K562 (cell line): Measurements from ENCODE around the gene FGF1. TPM values are rescaled to one million over a fixed set of nuclear protein-coding genes. Genes with fewer than 3 reads are reported as not detected.

Source experiments
- ATAC-seq: fragments of 200-7000 bp; cut with Tn5 transposase; 3 replicates; pipeline ENCODE4 v1.9.1; 2020; ENCODE audit warnings: moderate library complexity
- BruUV-seq: library from RNA; stranded (reverse); fragments of 400-500 nt; replicated peaks from 2 replicates; lab custom pipeline; 2021; lab: Mats Ljungman, UMichigan
- CTCF ChIA-PET: fragments of 300-600 bp; formaldehyde crosslinking; extraction: SDS; loops from one replicate; lab custom pipeline; 2021; ENCODE audit warnings: low intra/inter-chr PET ratio; lab: Yijun Ruan, JAX
- POLR2A ChIA-PET: fragments of 300-600, 350-650 bp; sonication (Branson Sonifier 250); formaldehyde crosslinking; extraction: SDS; loops from one replicate; lab custom pipeline; 2021; ENCODE audit warnings: antibody characterized with exemption, inconsistent platforms; lab: Yijun Ruan, JAX
- DNase-seq, 4 experiments: peaks; one replicate each; pipeline versions ENCODE4 v3.0.0 to v3.0.0-alpha.2; 2011 to 2018; ENCODE audit warnings: low spot score in 3 of 4, mixed read lengths in 3 of 4; ENCODE audit errors: extremely low read depth in 1 of 4
- FAIRE-seq: peaks from 2 replicates; lab custom pipeline; 2011; peaks lifted over from hg19 to GRCh38; lab: Jason Lieb, UNC
- H2AFZ ChIP-seq: 2 replicates; pipeline ENCODE4 v1.6.0; 2011; ENCODE audit warnings: low read depth, low read length, control low read depth, inconsistent platforms
- H3K27ac ChIP-seq: fragments of 200-600 bp; 3 replicates; pipeline ENCODE4 v1.8.0; 2011; ENCODE audit warnings: low read depth, mild to moderate bottlenecking, control low read depth, inconsistent platforms, low read length, moderate library complexity, mixed read lengths; ENCODE audit errors: extremely low read depth
- H3K27me3 ChIP-seq, 2 experiments: fragments of 300-600 bp in 1 of 2; 2 replicates in 1 of 2; 3 replicates in 1 of 2; pipeline versions ENCODE4 v1.6.0 to v1.8.0; 2011; ENCODE audit warnings: inconsistent platforms in 2 of 2, low read length in 2 of 2, mild to moderate bottlenecking in 1 of 2, mixed read lengths in 1 of 2, moderate library complexity in 1 of 2; ENCODE audit not compliant: control insufficient read depth in 2 of 2, insufficient read depth in 2 of 2
- H3K36me3 ChIP-seq: fragments of 300-600 bp; 3 replicates; pipeline ENCODE4 v1.8.0; 2011; ENCODE audit warnings: mild to moderate bottlenecking, low read length, inconsistent platforms; ENCODE audit not compliant: control insufficient read depth, insufficient read depth
- H3K4me1 ChIP-seq, 2 experiments: fragments of 200-600 bp in 1 of 2; replicated peaks in 1 of 2; 2 replicates in 1 of 2; 3 replicates in 1 of 2; pipeline versions ENCODE4 v1.5.1 to v1.8.0; 2011; ENCODE audit warnings: inconsistent platforms in 2 of 2, low read length in 2 of 2, mild to moderate bottlenecking in 1 of 2, mixed read lengths in 1 of 2, moderate library complexity in 1 of 2; ENCODE audit not compliant: control insufficient read depth in 2 of 2, insufficient read depth in 2 of 2
- H3K4me2 ChIP-seq: 2 replicates; pipeline ENCODE4 v1.6.1; 2011; ENCODE audit warnings: low read length, control low read depth, inconsistent platforms, mixed read lengths; ENCODE audit not compliant: insufficient read depth
- H3K4me3 ChIP-seq: fragments of 200-600 bp; sonication (generic), shearing (Covaris generic); 2 replicates; pipeline ENCODE4 v1.5.1; 2016; ENCODE audit warnings: control low read depth, inconsistent platforms
- H3K79me2 ChIP-seq: fragments of 200-600 bp; 3 replicates; pipeline ENCODE4 v1.8.0; 2011; ENCODE audit warnings: low read length, inconsistent platforms; ENCODE audit not compliant: control insufficient read depth, insufficient read depth
- H3K9ac ChIP-seq, 2 experiments: 2 replicates each; pipeline versions ENCODE4 v1.6.0 to v1.6.1; 2011; ENCODE audit warnings: low read depth in 2 of 2, low read length in 2 of 2, control low read depth in 1 of 2, inconsistent platforms in 1 of 2, mild to moderate bottlenecking in 1 of 2, mixed read lengths in 1 of 2; ENCODE audit not compliant: insufficient read depth in 1 of 2
- H3K9me1 ChIP-seq: one replicate; pipeline ENCODE4 v1.6.0; 2011; ENCODE audit warnings: inconsistent platforms, mild to moderate bottlenecking, low read length, moderate library complexity; ENCODE audit not compliant: control insufficient read depth, insufficient read depth
- H3K9me3 ChIP-seq: replicated peaks from 2 replicates; pipeline ENCODE4 v1.5.1; 2011; ENCODE audit warnings: low read depth, low read length, inconsistent platforms; ENCODE audit not compliant: control insufficient read depth, insufficient read depth
- H4K20me1 ChIP-seq: replicated peaks from 2 replicates; pipeline ENCODE4 v1.6.1; 2011; ENCODE audit warnings: low read length, inconsistent platforms, mixed read lengths; ENCODE audit not compliant: control insufficient read depth, insufficient read depth
- CSDE1 ChIP-seq, 2 experiments: fragments of 450-650 bp; IDR thresholded peaks; 2 replicates each; pipeline ENCODE4 v1.6.1; 2016; ENCODE audit warnings: mild to moderate bottlenecking in 1 of 2
- GTF2E2 ChIP-seq: fragments of 200-800 bp; sonication (Bioruptor generic); IDR thresholded peaks from 2 replicates; pipeline ENCODE4 v1.6.1; 2016; ENCODE audit warnings: missing genetic modification characterization, missing compliant biosample characterization
- HMG20A ChIP-seq: fragments of 450-650 bp; formaldehyde crosslinking; conservative IDR thresholded peaks from 2 replicates; pipeline ENCODE4 v1.4.0; 2020; ENCODE audit warnings: mild to moderate bottlenecking, mixed read lengths
- KLF6 ChIP-seq: fragments of 250-450 bp; sonication (Bioruptor Pico); IDR thresholded peaks from 2 replicates; pipeline ENCODE4 v1.4.0; 2020; ENCODE audit warnings: mild to moderate bottlenecking, moderate library complexity, borderline replicate concordance
- PPARD ChIP-seq: fragments of 250-450 bp; sonication (Bioruptor Pico); IDR thresholded peaks from 2 replicates; pipeline ENCODE4 v1.8.0; 2022; ENCODE audit warnings: inconsistent platforms, mild to moderate bottlenecking, moderate library complexity
- SIN3B ChIP-seq: fragments of 450-650 bp; IDR thresholded peaks from 2 replicates; pipeline ENCODE4 v1.6.1; 2017; ENCODE audit warnings: low read depth, mild to moderate bottlenecking, moderate library complexity
- SNIP1 ChIP-seq: fragments of 450-650 bp; IDR thresholded peaks from 2 replicates; pipeline ENCODE4 v1.7.1; 2017; ENCODE audit warnings: low read depth, mild to moderate bottlenecking
- THRAP3 ChIP-seq: fragments of 450-650 bp; IDR thresholded peaks from 2 replicates; pipeline ENCODE4 v1.6.1; 2016; ENCODE audit warnings: mild to moderate bottlenecking, inconsistent platforms, borderline replicate concordance
- WGBS: fragments of 100-300 bp; shearing (Covaris generic); methylation state at CpG from one replicate; pipeline ENCODE4 v1.1.6; 2016; ENCODE audit warnings: low coverage, mixed read lengths; ENCODE audit not compliant: insufficient coverage; ENCODE audit errors: missing lambda C conversion rate; 5-methylcytosine and 5-hydroxymethylcytosine counted together
- in situ Hi-C: fragments of 300-500 bp; cut with MboI; formaldehyde crosslinking; loops from 4 replicates; pipeline ENCODE4 v1.15.0; 2018; ENCODE audit warnings: inconsistent platforms, mixed read lengths
- intact Hi-C: fragments of 100-400 bp; cut with micrococcal nuclease; formaldehyde crosslinking; loops from 2 replicates; pipeline ENCODE4 v1.14.2; 2022
- polyA plus RNA-seq, 8 experiments: library from polyadenylated mRNA; depleted of rRNA in 4 of 8; stranded (reverse) in 5 of 8; unstranded in 3 of 8; fragments of >200 nt; fragmentation: Nextera tagmentation in 2 of 8; fragmentation: Illumina TruSeq in 1 of 8; extraction: Ambion mirVana in 2 of 8; extraction: Trizol in 1 of 8; gene quantifications; 2 replicates each; pipeline versions ENCODE4 v1.2.1 to v1.2.3, GENCODE V29; 2011 to 2014; ENCODE audit warnings: inconsistent platforms in 1 of 8, missing spikeins in 1 of 8
- total RNA-seq, 7 experiments: library from RNA; depleted of rRNA in 6 of 7; stranded (reverse); fragments of >200 nt in 6 of 7; fragmentation: Illumina TruSeq in 2 of 7; extraction: Trizol in 2 of 7; gene quantifications; 2 replicates each; pipeline versions ENCODE4 v1.2.1 to v1.2.3, GENCODE V29; 2011 to 2021; ENCODE audit warnings: low replicate concordance in 1 of 7
- TF ChIP-seq, protein P1 (sequence below), 2 experiments: fragments of 450-650 bp; IDR thresholded peaks; 2 replicates each; pipeline ENCODE4 v1.6.1; 2016
- TF ChIP-seq, protein P2 (sequence below): fragments of 450-650 bp; IDR thresholded peaks from 2 replicates; pipeline ENCODE4 v1.6.1; 2016; ENCODE audit warnings: missing biosample characterization, missing genetic modification characterization
- TF ChIP-seq, protein P3 (sequence below): sonication (generic); formaldehyde crosslinking; IDR thresholded peaks from 2 replicates; pipeline ENCODE4 v1.8.0; 2023; ENCODE audit warnings: mild to moderate bottlenecking, missing genetic modification reagents
- TF ChIP-seq, protein P4 (sequence below): fragments of 150-350 bp; IDR thresholded peaks from 2 replicates; pipeline ENCODE4 v1.6.1; 2014; ENCODE audit warnings: low read depth, mild to moderate bottlenecking, low read length, borderline replicate concordance

The FGF1 gene
- total and polyA plus RNA-seq, 9 of the 15 experiments (the other 6 are each of a cell fraction or from before 2014, with no cell fraction given), result not detected

DNA sequence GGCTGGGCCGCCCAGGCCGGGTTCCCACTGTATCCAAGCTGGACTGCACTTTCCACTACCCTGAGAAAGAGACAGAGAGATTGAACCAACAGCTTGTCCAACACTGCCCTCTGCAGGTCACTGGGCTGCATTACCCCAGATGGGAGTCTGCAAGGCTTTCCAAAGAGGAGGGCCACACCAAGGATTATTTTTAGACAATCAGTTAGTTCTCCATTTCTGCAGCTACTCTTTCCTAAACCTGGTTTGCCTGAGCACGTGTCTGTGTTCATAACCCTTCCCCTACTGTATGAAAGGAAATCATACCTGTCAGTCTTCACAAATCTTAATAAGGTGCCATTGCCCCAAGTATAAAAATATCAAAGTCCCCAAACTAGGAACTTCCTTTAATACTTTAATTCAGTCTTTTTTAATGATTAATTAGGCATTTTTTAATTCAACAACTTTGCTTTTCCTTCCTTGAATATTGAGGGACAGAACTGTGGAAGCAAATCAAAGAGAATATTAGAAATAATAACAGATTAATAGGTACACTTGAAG, 13.4 kb upstream of the FGF1 start:
- Histone ChIP-seq H4K20me1 (no peaks in the 10 kb centered on the region), H3K9me3 (no peaks in the 10 kb centered on the region), H3K27ac (no peak overlapping the region), H3K27me3 (peaks cover 0 to 9% of the 10 kb centered on the region in 2 experiments; a peak in 2 of 5 replicates), H3K36me3 (no peaks in the 10 kb centered on the region), H3K4me3 (no peak overlapping the region), H3K4me1 (no peaks in the 10 kb centered on the region), H3K9me1 (no peaks in the 10 kb centered on the region), H2AFZ (no peak overlapping the region), H3K4me2 (no peak overlapping the region), H3K9ac (no peak overlapping the region), H3K79me2 (no peaks in the 10 kb centered on the region)
- ATAC-seq (peak; percentile 99), DNase-seq (peak; percentile 73 to 82 (median 78)), FAIRE-seq (peak; percentile 94)
- 0% methylated on average over 2 of the region's 3 CpGs for WGBS
- POLR2A ChIA-PET, result interaction anchor here (1.1 kb wide), 1 partner anchor 11 kb away, joined by 3 read pairs; no protein-coding TSS in a partner anchor
- BruUV-seq, result no TSS peak
- in situ Hi-C loops, result loop anchor here (10.0 kb wide), 2 partner anchors 114 to 534 kb away; no protein-coding TSS in a partner anchor
- intact Hi-C loops, result loop anchor here (1.0 to 2.0 kb wide), 4 partner anchors 44 to 546 kb away; no protein-coding TSS in a partner anchor
- CTCF ChIA-PET, result interaction anchor here (0.6 to 2.0 kb wide), 7 partner anchors 14 to 547 kb away, joined by 3 to 24 read pairs (median 4); no protein-coding TSS in a partner anchor
- TF ChIP-seq, protein P1, sequence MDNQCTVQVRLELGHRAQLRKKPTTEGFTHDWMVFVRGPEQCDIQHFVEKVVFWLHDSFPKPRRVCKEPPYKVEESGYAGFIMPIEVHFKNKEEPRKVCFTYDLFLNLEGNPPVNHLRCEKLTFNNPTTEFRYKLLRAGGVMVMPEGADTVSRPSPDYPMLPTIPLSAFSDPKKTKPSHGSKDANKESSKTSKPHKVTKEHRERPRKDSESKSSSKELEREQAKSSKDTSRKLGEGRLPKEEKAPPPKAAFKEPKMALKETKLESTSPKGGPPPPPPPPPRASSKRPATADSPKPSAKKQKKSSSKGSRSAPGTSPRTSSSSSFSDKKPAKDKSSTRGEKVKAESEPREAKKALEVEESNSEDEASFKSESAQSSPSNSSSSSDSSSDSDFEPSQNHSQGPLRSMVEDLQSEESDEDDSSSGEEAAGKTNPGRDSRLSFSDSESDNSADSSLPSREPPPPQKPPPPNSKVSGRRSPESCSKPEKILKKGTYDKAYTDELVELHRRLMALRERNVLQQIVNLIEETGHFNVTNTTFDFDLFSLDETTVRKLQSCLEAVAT (IDR thresholded peaks at IDR 0.05), result no peak
- no peak for TF ChIP-seq GTF2E2 (tag)
- TF ChIP-seq, protein P2, sequence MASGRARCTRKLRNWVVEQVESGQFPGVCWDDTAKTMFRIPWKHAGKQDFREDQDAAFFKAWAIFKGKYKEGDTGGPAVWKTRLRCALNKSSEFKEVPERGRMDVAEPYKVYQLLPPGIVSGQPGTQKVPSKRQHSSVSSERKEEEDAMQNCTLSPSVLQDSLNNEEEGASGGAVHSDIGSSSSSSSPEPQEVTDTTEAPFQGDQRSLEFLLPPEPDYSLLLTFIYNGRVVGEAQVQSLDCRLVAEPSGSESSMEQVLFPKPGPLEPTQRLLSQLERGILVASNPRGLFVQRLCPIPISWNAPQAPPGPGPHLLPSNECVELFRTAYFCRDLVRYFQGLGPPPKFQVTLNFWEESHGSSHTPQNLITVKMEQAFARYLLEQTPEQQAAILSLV (tag), result no peak
- TF ChIP-seq KLF6 (CRISPR knock-in tag), result no peak
- TF ChIP-seq HMG20A, result no peak
- no peak for TF ChIP-seq CSDE1 (IDR thresholded peaks at IDR 0.05)
- TF ChIP-seq THRAP3, result no peak
- no peak for TF ChIP-seq SNIP1
- no peak for TF ChIP-seq PPARD
- TF ChIP-seq SIN3B, result no peak
- TF ChIP-seq, protein P3, sequence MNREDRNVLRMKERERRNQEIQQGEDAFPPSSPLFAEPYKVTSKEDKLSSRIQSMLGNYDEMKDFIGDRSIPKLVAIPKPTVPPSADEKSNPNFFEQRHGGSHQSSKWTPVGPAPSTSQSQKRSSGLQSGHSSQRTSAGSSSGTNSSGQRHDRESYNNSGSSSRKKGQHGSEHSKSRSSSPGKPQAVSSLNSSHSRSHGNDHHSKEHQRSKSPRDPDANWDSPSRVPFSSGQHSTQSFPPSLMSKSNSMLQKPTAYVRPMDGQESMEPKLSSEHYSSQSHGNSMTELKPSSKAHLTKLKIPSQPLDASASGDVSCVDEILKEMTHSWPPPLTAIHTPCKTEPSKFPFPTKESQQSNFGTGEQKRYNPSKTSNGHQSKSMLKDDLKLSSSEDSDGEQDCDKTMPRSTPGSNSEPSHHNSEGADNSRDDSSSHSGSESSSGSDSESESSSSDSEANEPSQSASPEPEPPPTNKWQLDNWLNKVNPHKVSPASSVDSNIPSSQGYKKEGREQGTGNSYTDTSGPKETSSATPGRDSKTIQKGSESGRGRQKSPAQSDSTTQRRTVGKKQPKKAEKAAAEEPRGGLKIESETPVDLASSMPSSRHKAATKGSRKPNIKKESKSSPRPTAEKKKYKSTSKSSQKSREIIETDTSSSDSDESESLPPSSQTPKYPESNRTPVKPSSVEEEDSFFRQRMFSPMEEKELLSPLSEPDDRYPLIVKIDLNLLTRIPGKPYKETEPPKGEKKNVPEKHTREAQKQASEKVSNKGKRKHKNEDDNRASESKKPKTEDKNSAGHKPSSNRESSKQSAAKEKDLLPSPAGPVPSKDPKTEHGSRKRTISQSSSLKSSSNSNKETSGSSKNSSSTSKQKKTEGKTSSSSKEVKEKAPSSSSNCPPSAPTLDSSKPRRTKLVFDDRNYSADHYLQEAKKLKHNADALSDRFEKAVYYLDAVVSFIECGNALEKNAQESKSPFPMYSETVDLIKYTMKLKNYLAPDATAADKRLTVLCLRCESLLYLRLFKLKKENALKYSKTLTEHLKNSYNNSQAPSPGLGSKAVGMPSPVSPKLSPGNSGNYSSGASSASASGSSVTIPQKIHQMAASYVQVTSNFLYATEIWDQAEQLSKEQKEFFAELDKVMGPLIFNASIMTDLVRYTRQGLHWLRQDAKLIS (CRISPR knock-in tag), result no peak
- TF ChIP-seq, protein P4, sequence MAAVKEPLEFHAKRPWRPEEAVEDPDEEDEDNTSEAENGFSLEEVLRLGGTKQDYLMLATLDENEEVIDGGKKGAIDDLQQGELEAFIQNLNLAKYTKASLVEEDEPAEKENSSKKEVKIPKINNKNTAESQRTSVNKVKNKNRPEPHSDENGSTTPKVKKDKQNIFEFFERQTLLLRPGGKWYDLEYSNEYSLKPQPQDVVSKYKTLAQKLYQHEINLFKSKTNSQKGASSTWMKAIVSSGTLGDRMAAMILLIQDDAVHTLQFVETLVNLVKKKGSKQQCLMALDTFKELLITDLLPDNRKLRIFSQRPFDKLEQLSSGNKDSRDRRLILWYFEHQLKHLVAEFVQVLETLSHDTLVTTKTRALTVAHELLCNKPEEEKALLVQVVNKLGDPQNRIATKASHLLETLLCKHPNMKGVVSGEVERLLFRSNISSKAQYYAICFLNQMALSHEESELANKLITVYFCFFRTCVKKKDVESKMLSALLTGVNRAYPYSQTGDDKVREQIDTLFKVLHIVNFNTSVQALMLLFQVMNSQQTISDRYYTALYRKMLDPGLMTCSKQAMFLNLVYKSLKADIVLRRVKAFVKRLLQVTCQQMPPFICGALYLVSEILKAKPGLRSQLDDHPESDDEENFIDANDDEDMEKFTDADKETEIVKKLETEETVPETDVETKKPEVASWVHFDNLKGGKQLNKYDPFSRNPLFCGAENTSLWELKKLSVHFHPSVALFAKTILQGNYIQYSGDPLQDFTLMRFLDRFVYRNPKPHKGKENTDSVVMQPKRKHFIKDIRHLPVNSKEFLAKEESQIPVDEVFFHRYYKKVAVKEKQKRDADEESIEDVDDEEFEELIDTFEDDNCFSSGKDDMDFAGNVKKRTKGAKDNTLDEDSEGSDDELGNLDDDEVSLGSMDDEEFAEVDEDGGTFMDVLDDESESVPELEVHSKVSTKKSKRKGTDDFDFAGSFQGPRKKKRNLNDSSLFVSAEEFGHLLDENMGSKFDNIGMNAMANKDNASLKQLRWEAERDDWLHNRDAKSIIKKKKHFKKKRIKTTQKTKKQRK, result no peak
